Measurements from ENCODE around the gene ORMDL3. TPM values are rescaled to one million over a fixed set of nuclear protein-coding genes. Genes with fewer than 3 reads are reported as not detected.
"Not testable (repeated sequence)": the region's sequence is repeated elsewhere in the genome, so short reads cannot be mapped to it uniquely, and the experiment has no call there.

The ORMDL3 gene
- total RNA-seq, 2 experiments from 2014 or later: 46.8 to 64.9 TPM

- Mint-ChIP-seq H3K4me1 (peaks cover 16% of the 10 kb centered on the region), H3K27ac (no peak overlapping the region), H3K36me3 (ENCODE audit: low read depth) (no peaks in the 10 kb centered on the region), H3K4me3 (no peak overlapping the region), H3K27me3 (no peaks in the 10 kb centered on the region), H3K9me3 (ENCODE audit: low read depth) (no peaks in the 10 kb centered on the region)
- CTCF ChIA-PET: interaction anchor here (1.2 to 1.4 kb wide), 2 partner anchors 221 to 329 kb away, joined by 3 read pairs; partner anchors contain the start of gene MIEN1
- DNase-seq: no peak
- ATAC-seq: no peak
- POLR2A ChIA-PET: interaction anchor here (0.6 kb wide), 1 partner anchor 279 kb away, joined by 3 read pairs; no protein-coding TSS in a partner anchor
- intact Hi-C loops (cut with DNase I, micrococcal nuclease): loop anchor here in 1 of 2 experiments (10.0 kb wide), 1 partner anchor 546 kb away; the partner anchor contains the start of gene FBXL20
These were observed 23.5 kb upstream of the ORMDL3 start for GRCh38 chr17:39950871-39951348.

DNA sequence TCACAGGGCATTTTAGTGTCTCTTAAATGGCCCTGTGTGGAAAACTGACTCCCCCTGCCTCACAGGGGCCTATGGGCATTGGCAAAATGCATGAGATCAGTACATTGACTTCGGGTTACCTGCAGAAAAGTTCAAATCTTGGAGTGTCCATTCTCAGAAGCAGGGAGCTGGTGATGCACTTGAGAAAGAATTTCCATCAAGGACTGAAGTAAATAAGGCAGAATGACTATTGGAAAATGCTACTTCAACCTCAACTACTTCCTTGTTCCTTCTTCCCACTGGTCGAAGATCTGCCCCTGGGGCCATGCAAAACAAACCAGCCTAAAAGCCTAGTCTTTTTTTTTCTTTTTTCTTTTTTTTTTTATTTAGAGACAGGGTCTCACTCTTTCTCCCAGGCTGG lies 21.6 kb upstream of the ORMDL3 start:
- ATAC-seq: no peak
- Mint-ChIP-seq H3K27ac (no peak overlapping the region), H3K4me1 (peaks cover 16% of the 10 kb centered on the region)

DNA sequence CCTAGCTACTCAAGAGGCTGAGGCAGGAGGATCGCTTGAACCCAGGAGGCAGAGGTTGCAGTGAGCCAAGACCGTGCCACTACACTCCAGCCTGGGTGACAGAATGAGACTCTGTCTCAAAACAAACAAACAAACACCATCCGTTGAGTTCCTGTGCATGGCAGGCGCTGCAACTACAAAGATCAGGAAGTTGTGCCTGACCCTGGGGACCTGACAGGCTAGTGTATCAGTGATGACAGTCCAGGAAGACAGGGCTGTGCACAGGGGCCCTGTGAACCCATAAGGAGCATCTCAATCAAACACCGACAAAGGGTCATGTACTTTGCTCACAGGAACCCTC lies 21.1 kb upstream of the ORMDL3 start:
- DNase-seq, H3K27ac Mint-ChIP-seq: not testable (repeated sequence)
- CTCF ChIA-PET: interaction anchor here (1.2 kb wide), 1 partner anchor 9 kb away, joined by 3 read pairs; no protein-coding TSS in a partner anchor

More for the DNA sequence above, 21.6 kb upstream of the ORMDL3 start:
- Mint-ChIP-seq H3K9me3 (ENCODE audit: low read depth) (no peaks in the 10 kb centered on the region), H3K4me3 (no peak overlapping the region), H3K27me3 (no peaks in the 10 kb centered on the region), H3K36me3 (ENCODE audit: low read depth) (no peaks in the 10 kb centered on the region)
- intact Hi-C loops (cut with DNase I, micrococcal nuclease): no loop called here
- CTCF ChIA-PET: no interaction called here
- no peak for DNase-seq
- POLR2A ChIA-PET: no interaction called here

GRCh38 chr17:39946551-39947330 lies 19.3 kb upstream of the ORMDL3 start:
- Mint-ChIP-seq H3K36me3 (ENCODE audit: low read depth) (no peaks in the 10 kb centered on the region), H3K27me3 (no peaks in the 10 kb centered on the region), H3K4me1 (peaks cover 11% of the 10 kb centered on the region), H3K27ac (no peak overlapping the region), H3K9me3 (ENCODE audit: low read depth) (no peaks in the 10 kb centered on the region), H3K4me3 (no peak overlapping the region)
- ATAC-seq (no peak), DNase-seq (no peak)
- CTCF ChIA-PET: interaction anchor here (0.6 to 1.2 kb wide), 3 partner anchors 12 to 38 kb away, joined by 3 to 4 read pairs (median 3); no protein-coding TSS in a partner anchor
- POLR2A ChIA-PET: no interaction called here
- intact Hi-C loops (cut with DNase I, micrococcal nuclease): no loop called here

More for the DNA sequence above, 21.1 kb upstream of the ORMDL3 start:
- H3K27me3 Mint-ChIP-seq; intact Hi-C loops (cut with DNase I, micrococcal nuclease); H3K9me3 Mint-ChIP-seq (ENCODE audit: low read depth); H3K4me3 Mint-ChIP-seq; ATAC-seq; H3K36me3 Mint-ChIP-seq (ENCODE audit: low read depth): not testable (repeated sequence)
- H3K4me1 Mint-ChIP-seq: peaks cover 13% of the 10 kb centered on the region
- POLR2A ChIA-PET: interaction anchor here (0.6 kb wide), 1 partner anchor 8 kb away, joined by 3 read pairs; no protein-coding TSS in a partner anchor

DNA sequence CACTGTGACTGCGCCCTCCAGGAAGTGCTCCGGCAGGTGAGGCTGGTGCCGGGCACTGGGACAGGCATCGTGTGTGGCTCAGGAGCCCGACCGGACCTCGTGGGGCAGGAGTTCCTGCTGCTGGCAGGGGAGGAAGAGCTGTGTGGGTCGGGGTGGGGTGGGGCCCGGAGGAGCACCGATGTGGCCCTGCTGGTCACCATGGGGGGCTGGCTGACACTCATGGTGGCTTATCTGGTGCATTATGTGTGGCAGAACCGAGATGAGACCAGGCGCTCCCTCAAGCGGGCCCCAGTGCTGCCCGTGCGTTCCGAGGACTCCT lies 17.0 kb upstream of the ORMDL3 start:
- no peaks in the 10 kb centered on the region for H3K36me3 Mint-ChIP-seq (ENCODE audit: low read depth)
- no peak overlapping the region for H3K4me3 Mint-ChIP-seq
- ChIA-PET POLR2A (no interaction called here), CTCF (no interaction called here)
- intact Hi-C loops (cut with DNase I, micrococcal nuclease): no loop called here
- no peak for ATAC-seq
- no peaks in the 10 kb centered on the region for H3K9me3 Mint-ChIP-seq (ENCODE audit: low read depth)
- H3K4me1 Mint-ChIP-seq: peaks cover 24% of the 10 kb centered on the region
- no peak for DNase-seq
- H3K27ac Mint-ChIP-seq: no peak overlapping the region
- no peaks in the 10 kb centered on the region for H3K27me3 Mint-ChIP-seq

DNA sequence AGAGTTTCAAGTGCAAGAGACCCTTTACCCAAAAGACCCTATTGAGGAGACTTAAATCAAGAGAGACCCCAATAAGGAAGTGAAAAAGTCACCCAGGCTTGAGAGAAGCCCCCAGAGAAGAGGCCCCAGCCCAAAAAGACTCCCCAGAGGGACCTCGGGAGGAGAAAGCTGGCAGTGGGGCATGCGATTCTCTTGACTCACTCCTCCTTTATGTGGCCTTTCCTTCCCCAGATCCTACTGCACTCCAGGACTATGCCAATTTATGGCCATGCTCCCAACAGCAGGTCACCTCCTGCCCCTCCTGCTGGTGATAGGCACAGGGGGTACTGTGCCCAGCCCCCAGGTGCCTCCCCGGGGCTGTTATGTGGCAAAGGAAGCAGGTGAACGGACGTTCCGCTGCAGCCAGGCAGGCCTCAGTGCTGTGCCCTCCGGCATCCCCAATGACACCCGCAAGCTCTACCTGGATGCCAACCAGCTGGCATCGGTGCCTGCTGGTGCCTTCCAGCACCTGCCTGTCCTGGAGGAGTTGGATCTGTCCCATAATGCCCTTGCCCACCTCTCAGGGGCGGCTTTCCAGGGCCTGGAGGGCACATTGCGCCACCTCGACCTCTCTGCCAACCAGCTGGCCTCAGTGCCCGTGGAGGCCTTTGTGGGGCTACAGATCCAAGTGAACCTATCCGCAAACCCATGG lies 16.4 kb upstream of the ORMDL3 start:
- H3K4me1 Mint-ChIP-seq: peaks cover 26% of the 10 kb centered on the region
- intact Hi-C loops (cut with DNase I, micrococcal nuclease): no loop called here
- ChIA-PET POLR2A (no interaction called here), CTCF (interaction anchor here (0.6 kb wide), 1 partner anchor 289 kb away, joined by 3 read pairs; no protein-coding TSS in a partner anchor)
- no peak for DNase-seq
- H3K36me3 Mint-ChIP-seq (ENCODE audit: low read depth): no peaks in the 10 kb centered on the region
- no peak overlapping the region for H3K27ac Mint-ChIP-seq
- no peak for ATAC-seq
- H3K9me3 Mint-ChIP-seq (ENCODE audit: low read depth): no peaks in the 10 kb centered on the region
- no peaks in the 10 kb centered on the region for H3K27me3 Mint-ChIP-seq
- no peak overlapping the region for H3K4me3 Mint-ChIP-seq

- Mint-ChIP-seq H3K4me1 (peaks cover 18% of the 10 kb centered on the region), H3K36me3 (ENCODE audit: low read depth) (no peaks in the 10 kb centered on the region), H3K4me3 (no peak overlapping the region), H3K27ac (peak overlapping the region; percentile 79), H3K27me3 (no peaks in the 10 kb centered on the region), H3K9me3 (ENCODE audit: low read depth) (no peaks in the 10 kb centered on the region)
- intact Hi-C loops (cut with DNase I, micrococcal nuclease): loop anchor here in 1 of 2 experiments (5.0 kb wide), 1 partner anchor 747 kb away; no protein-coding TSS in a partner anchor
- ChIA-PET CTCF (interaction anchor here (0.9 to 1.5 kb wide), 4 partner anchors 8 to 88 kb away, joined by 3 to 5 read pairs (median 4); no protein-coding TSS in a partner anchor), POLR2A (interaction anchor here (0.6 to 1.4 kb wide), 4 partner anchors 9 to 1088 kb away, joined by 3 to 6 read pairs (median 4); partner anchors contain the start of gene PSMD3)
- ATAC-seq (peak; percentile 99), DNase-seq (peak; percentile 76)
These were observed 12.4 kb upstream of the ORMDL3 start for GRCh38 chr17:39939588-39940419.

- ChIA-PET POLR2A (interaction anchor here (1.4 kb wide), 1 partner anchor 13 kb away, joined by 4 read pairs; no protein-coding TSS in a partner anchor), CTCF (interaction anchor here (0.9 to 1.5 kb wide), 3 partner anchors 9 to 54 kb away, joined by 3 to 5 read pairs (median 3); no protein-coding TSS in a partner anchor)
- DNase-seq: no peak
- intact Hi-C loops (cut with DNase I, micrococcal nuclease): loop anchor here in 1 of 2 experiments (5.0 kb wide), 1 partner anchor 748 kb away; no protein-coding TSS in a partner anchor
- Mint-ChIP-seq H3K4me3 (no peak overlapping the region), H3K9me3 (ENCODE audit: low read depth) (no peaks in the 10 kb centered on the region), H3K36me3 (ENCODE audit: low read depth) (no peaks in the 10 kb centered on the region), H3K27me3 (no peaks in the 10 kb centered on the region), H3K27ac (no peak overlapping the region), H3K4me1 (peaks cover 18% of the 10 kb centered on the region)
- no peak for ATAC-seq
These were observed 11.7 kb upstream of the ORMDL3 start for GRCh38 chr17:39939106-39939505.

DNA sequence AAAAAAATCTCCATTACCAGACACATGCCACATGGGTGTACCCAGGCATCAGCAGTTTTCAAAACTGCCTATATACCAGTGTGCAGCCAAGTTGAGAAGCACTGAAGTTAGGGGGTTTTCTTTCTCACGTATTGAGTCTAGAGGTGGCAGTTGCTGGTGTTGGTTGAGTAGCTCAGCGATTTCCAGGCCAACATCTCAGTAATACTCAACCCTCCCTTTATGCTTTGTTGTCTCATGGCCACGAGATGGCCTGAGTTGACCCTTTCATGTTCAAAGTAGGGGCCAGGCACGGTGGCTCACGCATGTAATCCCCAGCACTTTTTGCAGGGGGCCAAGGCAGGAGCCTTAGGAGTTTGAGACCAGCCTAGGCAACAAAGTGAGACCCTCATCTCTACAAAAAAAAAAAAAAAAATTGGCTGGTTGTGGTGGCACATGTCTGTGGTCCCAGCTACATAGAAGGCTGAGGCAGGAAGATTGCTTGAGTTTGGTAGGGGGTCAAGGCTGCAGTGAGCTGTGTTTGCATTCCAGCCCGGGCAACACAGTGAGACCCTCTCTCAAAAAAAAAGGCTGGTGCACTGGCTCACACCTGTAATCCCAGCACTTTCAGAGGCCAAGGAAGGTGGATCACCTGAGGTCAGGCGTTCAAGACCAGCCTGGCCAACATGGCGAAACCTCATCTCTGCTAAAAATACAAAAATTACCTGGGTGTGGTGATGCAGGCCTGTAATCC lies 10.9 kb upstream of the ORMDL3 start:
- no peaks in the 10 kb centered on the region for H3K36me3 Mint-ChIP-seq (ENCODE audit: low read depth)
- intact Hi-C loops (cut with DNase I, micrococcal nuclease): loop anchor here in 1 of 2 experiments (5.0 kb wide), 1 partner anchor 749 kb away; no protein-coding TSS in a partner anchor
- DNase-seq (no peak), ATAC-seq (no peak)
- no peak overlapping the region for H3K4me3 Mint-ChIP-seq
- H3K27ac Mint-ChIP-seq: no peak overlapping the region
- H3K9me3 Mint-ChIP-seq (ENCODE audit: low read depth): no peaks in the 10 kb centered on the region
- ChIA-PET POLR2A (no interaction called here), CTCF (interaction anchor here (0.5 to 1.5 kb wide), 2 partner anchors 10 to 248 kb away, joined by 3 read pairs; no protein-coding TSS in a partner anchor)
- H3K27me3 Mint-ChIP-seq: no peaks in the 10 kb centered on the region
- peaks cover 18% of the 10 kb centered on the region for H3K4me1 Mint-ChIP-seq

DNA sequence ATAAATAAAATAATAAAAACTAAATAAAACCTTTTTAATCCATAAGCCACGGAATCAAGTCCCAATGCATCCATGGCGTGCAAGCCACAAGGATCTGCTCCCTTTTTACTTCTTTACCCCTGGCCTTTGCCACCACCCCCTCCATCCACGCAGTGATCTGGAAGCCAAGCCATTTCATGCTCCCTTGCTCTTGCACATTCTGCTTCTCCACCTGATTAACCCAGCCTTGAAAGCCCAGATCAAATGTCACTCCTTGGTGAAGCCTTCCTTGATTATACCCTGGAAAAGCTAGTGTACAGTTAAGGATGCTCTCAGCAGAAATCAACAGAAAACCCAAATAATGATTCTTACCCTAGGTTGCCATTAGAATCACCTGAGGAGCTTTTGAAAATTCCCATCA lies 10.0 kb upstream of the ORMDL3 start:
- Mint-ChIP-seq H3K4me1 (peaks cover 18% of the 10 kb centered on the region), H3K27ac (no peak overlapping the region), H3K4me3 (no peak overlapping the region), H3K36me3 (ENCODE audit: low read depth) (no peaks in the 10 kb centered on the region), H3K27me3 (no peaks in the 10 kb centered on the region), H3K9me3 (ENCODE audit: low read depth) (no peaks in the 10 kb centered on the region)
- intact Hi-C loops (cut with DNase I, micrococcal nuclease): loop anchor here in 1 of 2 experiments (5.0 kb wide), 1 partner anchor 750 kb away; no protein-coding TSS in a partner anchor
- ATAC-seq (no peak), DNase-seq (no peak)
- CTCF ChIA-PET: interaction anchor here (0.5 to 1.3 kb wide), 2 partner anchors 15 to 247 kb away, joined by 3 read pairs; no protein-coding TSS in a partner anchor
- POLR2A ChIA-PET: no interaction called here
